T-helper 9 cell (primary cell): ENCODE results near the gene C12orf76.
A peak's percentile ranks its signal among the peaks of the same experiment; 100 is the strongest.
"Not testable (repeated sequence)": the region's sequence is repeated elsewhere in the genome, so short reads cannot be mapped to it uniquely, and the experiment has no call there.

ENCODE experiments used
- DNase-seq: peaks from one replicate; pipeline ENCODE4 v3.0.0-alpha.2; 2020
- total RNA-seq, 2 donors: gene quantifications; one replicate each; lab custom pipeline; 2026; lab: John Stamatoyannopoulos, UW

The C12orf76 gene, protein sequence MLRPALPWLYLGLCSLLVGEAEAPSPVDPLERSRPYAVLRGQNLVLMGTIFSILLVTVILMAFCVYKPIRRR
- 13.0 to 14.3 reads per million in 2 donors for total RNA-seq

DNA sequence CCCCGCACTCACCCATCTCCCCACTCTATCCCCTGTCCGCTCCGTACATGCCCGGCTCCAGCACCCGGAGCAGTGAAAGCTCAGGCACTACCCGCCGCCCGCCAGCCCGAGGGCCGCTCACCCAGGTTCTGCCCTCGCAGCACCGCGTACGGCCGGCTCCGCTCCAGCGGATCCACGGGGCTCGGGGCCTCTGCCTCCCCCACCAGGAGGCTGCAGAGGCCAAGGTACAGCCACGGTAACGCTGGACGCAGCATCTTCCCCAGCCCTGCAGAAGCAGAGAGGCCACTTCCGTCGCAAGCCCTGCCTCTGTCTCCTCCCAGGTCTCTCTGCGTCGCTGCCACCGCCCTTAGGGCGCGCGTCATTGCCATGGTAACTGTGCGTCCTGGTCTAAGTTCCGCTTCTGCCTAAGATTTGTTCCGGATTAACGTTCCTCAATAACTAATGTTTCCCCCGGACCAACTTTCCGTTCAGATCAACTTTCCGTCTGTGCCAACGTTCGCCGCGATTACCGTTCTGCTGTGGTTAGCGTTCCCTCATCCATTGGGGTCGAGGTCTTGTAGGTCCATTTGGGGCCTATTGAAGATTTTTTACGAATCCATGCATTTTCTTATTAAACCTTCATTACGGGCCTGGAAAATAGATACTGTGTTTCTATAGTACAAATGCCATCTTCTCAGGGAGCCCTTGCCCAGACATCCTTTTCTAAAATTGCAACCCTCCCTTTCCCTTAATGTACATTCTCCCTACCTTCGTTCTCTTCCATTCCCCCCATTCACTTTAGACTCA is at the start of gene C12orf76:
C12orf76 (minus strand) TSS at position 281 of the 786 bp plus-strand sequence; CDS start at position 254, 27 bp downstream.
- DNase-seq, result peak; percentile 83

GRCh38 chr12:110093631-110094311 is 45.4 kb upstream of the C12orf76 start:
- no peak for DNase-seq

DNA sequence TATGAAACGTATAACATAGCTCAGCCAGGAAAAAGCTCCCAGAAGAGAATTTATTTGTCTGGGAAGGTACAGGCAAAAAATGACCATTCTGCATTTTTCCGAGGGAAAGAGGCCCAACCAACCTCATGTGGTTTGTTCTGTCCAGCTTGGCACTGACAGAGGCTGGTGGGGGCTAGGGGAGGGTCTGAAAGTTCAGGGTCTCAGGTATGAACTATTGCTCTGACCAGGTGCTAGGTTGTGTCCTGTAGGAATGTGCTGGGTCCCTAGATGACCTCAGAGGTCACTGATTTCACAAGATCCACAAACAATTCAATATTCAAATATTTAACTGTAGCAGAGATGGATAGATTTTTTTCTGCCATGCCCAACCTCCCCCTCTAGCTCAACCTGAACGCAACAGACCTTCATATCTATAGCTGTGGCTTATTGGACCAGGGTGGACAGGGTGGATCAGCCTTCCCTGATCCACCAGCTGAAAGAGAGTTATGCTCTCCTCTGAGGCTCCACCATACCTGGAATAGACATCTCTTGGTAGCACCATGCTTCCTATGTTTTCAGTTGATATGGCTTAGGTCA is 42.9 kb upstream of the C12orf76 start:
- no peak for DNase-seq

DNA sequence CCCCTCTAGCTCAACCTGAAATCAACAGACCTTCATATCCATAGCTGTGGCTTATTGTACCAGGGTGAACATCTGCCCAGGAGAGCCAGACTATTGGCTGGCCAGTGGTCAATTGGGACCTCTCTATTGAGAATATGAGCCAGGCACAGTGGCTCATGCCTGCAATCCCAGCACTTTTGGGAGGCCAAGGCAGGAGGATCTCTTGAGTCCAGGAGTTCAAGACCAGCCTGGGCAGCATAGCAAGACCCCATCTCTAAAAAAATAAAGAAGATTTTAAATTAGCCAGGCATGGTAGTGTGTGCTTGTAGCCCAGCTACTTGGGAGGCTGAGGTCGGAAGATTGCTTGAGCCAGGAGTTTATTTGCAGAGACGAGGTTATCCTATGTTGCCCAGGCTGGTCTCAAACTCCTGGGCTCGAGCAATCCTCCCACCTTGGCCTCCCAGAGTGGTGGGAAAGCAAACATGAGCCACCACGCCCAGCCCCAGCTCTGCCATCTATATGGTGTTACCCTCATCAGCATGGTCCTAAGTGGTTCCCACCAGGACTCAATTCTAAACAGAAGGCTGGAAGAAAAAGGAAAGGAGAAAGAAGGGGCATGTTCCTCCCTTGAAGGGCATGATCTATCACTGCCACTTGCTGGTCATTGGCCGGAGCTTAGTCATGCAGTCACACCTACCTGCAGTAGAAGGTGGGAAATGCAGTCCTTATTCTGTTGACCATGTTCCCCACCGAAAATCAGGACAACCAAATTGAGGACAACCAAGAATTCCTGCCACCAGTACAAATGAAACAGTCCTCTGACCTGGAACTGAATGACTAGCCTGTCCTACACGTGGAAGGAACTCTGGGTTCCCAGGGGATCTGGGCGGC is 42.2 kb upstream of the C12orf76 start:
- DNase-seq, result no peak

GRCh38 chr12:110088936-110089335 is 40.6 kb upstream of the C12orf76 start:
- DNase-seq, result no peak

DNA sequence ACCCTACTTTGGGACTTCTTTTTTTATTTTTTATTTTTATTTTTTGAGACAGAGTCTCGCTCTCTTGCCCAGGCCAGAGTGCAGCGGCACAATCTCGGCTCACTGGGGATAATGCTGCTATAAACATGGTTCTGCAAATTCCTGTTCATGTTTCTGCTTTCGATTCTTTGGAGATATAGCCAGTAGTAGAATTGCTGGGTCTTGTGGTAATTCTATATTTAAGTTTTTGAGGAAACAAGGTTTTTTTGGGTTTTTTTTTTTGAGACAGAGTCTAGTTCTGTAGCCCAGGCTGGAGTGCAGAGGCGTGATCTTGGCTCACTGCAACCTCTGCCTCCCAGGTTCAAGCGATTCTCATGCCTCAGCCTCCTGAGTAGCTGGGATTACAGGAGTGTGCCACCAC is 39.9 kb upstream of the C12orf76 start:
- not testable (repeated sequence) for DNase-seq

DNA sequence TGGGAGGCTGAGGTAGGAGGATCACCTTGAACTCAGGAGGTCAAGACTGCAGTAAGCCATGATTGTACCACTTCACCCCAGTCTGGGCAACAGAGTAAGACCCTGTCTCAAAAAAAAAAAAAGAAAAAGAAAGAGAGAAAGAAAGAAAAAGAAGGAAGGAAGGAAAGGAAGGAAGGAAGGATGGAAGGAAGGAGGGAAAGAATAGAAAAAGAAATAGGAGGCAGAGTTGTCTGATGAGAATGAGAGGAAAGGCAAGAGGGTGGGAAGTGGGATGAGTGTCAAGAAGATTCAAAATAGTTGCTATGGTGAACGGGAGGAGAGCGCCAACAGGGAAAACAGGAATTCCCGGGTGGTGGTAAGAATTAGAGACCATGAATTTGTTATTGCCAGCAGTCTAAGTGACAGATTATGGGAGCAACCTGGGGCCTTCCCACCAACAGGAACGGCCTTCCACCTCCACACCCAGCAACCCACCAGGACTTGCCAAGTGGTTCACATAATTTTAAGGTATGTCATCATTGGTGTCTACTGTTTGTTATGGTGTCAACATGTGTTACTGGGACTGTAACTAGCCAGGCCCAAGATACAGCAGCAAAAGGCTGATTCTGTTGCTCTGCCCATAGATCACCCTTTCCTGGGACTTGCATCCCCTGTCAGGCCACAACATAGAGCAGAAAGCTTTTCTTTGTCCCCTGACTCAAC is 36.1 kb upstream of the C12orf76 start:
- no peak for DNase-seq

DNA sequence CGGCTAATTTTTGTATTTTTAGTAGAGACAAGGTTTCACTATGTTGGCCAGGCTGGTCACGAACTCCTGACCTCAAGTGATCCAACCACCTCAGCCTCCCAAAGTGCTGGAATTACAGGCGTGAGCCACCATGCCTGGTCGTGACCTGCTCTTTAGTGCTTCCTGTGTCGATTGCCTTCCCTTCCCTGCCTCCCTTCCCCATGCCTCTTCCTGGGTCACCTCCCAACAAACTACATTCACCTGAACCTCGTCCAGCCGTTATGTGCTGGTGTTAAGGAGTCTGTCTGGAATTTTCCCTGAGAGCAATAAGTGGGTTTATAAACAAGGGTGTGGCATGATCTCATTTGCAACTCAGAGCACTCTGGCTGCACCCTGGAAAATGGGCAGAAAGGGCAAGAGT is 32.1 kb upstream of the C12orf76 start:
- no peak for DNase-seq

GRCh38 chr12:110079477-110080400 is 31.4 kb upstream of the C12orf76 start:
- DNase-seq, result peak; percentile 55

DNA sequence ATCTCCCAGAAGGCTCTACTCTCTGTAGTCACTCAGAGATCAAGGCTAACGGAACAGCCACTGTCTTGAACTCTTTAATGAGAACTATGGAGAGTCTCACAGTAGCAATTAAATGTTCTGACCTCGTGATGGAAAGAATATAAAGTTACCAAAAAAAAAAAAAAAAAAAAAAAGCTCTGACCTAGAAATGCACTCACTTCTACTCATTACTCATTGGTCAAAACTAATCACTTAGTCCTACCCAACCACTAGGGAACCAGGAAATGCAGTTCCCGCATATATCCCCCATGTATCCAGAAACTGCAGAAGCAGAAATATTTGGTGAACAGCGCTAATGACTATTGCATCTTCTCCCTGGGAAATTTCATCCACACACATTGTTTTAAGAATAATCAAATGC is 29.5 kb upstream of the C12orf76 start:
- DNase-seq, result no peak

GRCh38 chr12:110075880-110076279 is 27.6 kb upstream of the C12orf76 start:
- no peak for DNase-seq

- DNase-seq, result no peak
Measured at GRCh38 chr12:110074089-110074488, 25.8 kb upstream of the C12orf76 start.

- no peak for DNase-seq
Measured at GRCh38 chr12:110073049-110073831, 24.9 kb upstream of the C12orf76 start.

DNA sequence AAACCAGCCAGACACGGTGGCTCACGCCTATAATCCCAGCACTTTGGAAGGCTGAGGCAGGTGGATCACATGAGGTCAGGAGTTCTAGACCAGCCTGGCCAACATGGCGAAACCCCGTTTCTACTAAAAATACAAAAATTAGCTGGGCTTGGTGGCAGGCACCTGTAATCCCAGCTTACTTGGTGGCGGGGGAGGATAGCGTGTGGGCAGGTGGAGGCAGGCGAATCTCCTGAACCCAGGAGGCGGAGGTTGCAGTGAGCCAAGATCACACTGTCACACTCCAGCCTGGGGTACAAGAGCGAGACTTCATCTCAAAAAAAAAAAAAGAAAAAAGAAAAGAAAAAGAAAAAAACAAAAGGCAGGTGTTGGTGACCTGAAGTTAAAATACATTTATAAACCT is 24.3 kb upstream of the C12orf76 start:
- DNase-seq, result not testable (repeated sequence)

GRCh38 chr12:110071967-110072366 is 23.6 kb upstream of the C12orf76 start:
- no peak for DNase-seq

DNA sequence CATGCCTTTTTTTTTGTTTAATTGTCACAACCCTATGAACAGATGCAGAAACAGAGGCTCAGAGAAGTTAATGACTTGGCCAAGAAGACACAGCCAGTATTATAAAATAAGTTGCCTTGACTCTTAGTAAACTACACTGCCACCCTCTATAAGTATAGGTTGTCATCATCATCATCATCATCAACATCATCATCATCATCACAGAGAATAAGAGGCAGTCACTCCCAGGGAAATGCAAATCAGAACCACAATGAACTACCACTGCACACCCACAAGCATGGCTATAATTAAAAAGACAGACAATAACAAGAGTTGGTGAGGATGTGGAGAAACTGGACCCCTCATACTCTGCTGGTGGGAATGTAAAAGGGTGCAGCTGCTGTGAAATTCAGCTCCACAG is 23.2 kb upstream of the C12orf76 start:
- DNase-seq, result no peak

GRCh38 chr12:110068654-110069053 is 20.3 kb upstream of the C12orf76 start:
- DNase-seq, result no peak

GRCh38 chr12:110068115-110068514 is 19.8 kb upstream of the C12orf76 start:
- DNase-seq, result not testable (repeated sequence)

- DNase-seq, result no peak
Measured at GRCh38 chr12:110067531-110067930, 19.2 kb upstream of the C12orf76 start.

- no peak for DNase-seq
Measured at GRCh38 chr12:110065540-110065939, 17.2 kb upstream of the C12orf76 start.
